ENCODE measurements around the gene OGDHL. TPM values are rescaled to one million over a fixed set of nuclear protein-coding genes. Genes with fewer than 3 reads are reported as not detected.

The OGDHL gene
- total RNA-seq, 1 experiment from 2014 or later: 2.4 TPM

DNA sequence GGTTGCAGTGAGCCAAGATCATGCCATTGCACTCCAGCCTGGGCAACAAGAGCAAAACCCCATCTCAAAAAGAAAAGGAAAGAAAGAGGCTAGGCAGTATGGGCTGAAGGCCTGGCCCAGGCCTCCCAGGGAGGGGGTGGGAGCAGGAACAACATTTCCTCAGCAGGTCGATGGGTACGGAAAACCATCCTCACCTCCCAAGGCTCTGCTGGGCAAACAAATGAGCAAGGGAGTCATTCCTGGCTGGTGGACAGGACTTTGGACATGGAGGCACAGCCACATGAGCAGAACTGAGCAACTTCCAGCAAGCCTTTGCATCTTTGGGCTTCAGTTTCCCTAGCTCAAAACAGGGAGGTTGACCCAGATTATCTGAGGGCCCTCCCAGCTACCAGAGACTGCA, 13.0 kb downstream of the OGDHL start:
- DNase-seq: no peak
- Histone ChIP-seq H3K27ac (no peak overlapping the region), H3K4me1 (no peaks in the 10 kb centered on the region), H3K27me3 (no peaks in the 10 kb centered on the region), H3K9me3 (replicated peaks) (no peaks in the 10 kb centered on the region), H3K4me3 (no peak overlapping the region), H3K36me3 (no peaks in the 10 kb centered on the region)

DNA sequence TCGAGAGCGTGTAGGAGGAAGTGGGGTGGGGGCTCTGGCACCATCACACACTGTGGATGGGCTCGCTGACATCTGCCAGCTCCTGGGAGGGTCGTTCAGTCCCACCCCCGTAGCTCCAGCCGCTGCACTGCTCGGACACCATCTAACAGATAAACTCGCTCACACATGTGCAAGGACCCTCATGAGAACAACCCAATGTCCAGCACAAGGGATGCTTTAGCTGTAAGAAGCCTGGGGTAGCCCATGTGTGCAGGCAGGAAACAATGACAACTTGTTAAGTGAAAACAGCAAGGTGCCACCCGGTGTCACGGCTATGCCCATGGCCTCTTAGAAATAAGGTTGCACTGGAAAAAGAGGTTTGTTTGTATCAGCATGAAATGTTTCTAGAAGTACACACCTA, 14.1 kb downstream of the OGDHL start:
- Histone ChIP-seq H3K27me3 (no peaks in the 10 kb centered on the region), H3K4me3 (no peak overlapping the region), H3K9me3 (replicated peaks) (no peaks in the 10 kb centered on the region), H3K27ac (no peak overlapping the region), H3K36me3 (no peaks in the 10 kb centered on the region), H3K4me1 (no peaks in the 10 kb centered on the region)
- no peak for DNase-seq

GRCh38 chr10:49747303-49747646, 14.8 kb downstream of the OGDHL start:
- H3K9me3 ChIP-seq (replicated peaks): no peaks in the 10 kb centered on the region

GRCh38 chr10:49746626-49747302, 15.4 kb downstream of the OGDHL start:
- no peaks in the 10 kb centered on the region for H3K4me1 ChIP-seq
- DNase-seq: no peak
- no peak overlapping the region for H3K4me3 ChIP-seq
- H3K9me3 ChIP-seq (replicated peaks): no peaks in the 10 kb centered on the region
- no peaks in the 10 kb centered on the region for H3K36me3 ChIP-seq
- H3K27me3 ChIP-seq: no peaks in the 10 kb centered on the region
- H3K27ac ChIP-seq: no peak overlapping the region

More at GRCh38 chr10:49747303-49747646, 14.8 kb downstream of the OGDHL start:
- H3K4me1 ChIP-seq: no peaks in the 10 kb centered on the region
- H3K4me3 ChIP-seq: no peak overlapping the region
- no peak overlapping the region for H3K27ac ChIP-seq
- H3K36me3 ChIP-seq: no peaks in the 10 kb centered on the region
- no peak for DNase-seq
- no peaks in the 10 kb centered on the region for H3K27me3 ChIP-seq

GRCh38 chr10:49745756-49746155, 16.4 kb downstream of the OGDHL start:
- Histone ChIP-seq H3K4me3 (no peak overlapping the region), H3K9me3 (replicated peaks) (no peaks in the 10 kb centered on the region), H3K27me3 (no peaks in the 10 kb centered on the region), H3K27ac (no peak overlapping the region), H3K4me1 (no peaks in the 10 kb centered on the region), H3K36me3 (no peaks in the 10 kb centered on the region)
- no peak for DNase-seq

DNA sequence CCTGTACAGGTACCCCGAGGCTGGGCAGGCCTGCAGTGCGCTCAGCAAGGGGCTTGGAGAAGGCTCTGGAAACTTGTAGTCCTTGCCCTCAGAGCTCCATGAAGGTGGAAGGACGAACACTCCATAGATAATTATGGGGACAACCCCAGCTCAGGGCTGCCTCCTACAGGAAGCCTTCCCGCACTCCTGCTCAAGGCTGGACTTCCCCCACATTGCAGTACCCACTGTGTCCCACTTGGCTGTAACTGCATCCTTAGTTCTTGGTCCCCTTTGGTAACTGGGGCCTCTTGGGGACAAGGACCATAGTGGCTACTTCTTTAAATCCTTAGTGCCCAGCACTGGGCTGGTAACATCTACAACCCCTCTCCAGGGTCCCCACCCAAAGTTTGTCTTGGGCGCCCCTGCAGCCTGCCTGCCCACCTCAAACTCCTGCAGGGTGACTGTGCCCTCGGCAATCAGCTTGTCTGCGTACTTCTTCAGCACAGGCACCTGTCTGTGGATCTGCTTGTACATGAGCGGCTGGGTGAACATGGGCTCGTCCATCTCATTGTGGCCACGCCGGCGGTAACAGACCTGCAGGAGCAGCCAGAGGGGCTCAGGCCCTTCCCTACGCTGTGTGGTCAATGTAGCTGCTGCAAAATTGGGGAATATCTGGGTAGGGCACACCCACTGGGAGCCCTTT, 17.1 kb downstream of the OGDHL start:
- Histone ChIP-seq H3K27me3 (no peaks in the 10 kb centered on the region), H3K4me3 (no peak overlapping the region), H3K9me3 (replicated peaks) (no peaks in the 10 kb centered on the region), H3K36me3 (no peaks in the 10 kb centered on the region), H3K4me1 (no peaks in the 10 kb centered on the region), H3K27ac (no peak overlapping the region)
- no peak for DNase-seq

GRCh38 chr10:49744091-49744685, 17.9 kb downstream of the OGDHL start:
- DNase-seq: no peak
- Histone ChIP-seq H3K27ac (no peak overlapping the region), H3K9me3 (replicated peaks) (no peaks in the 10 kb centered on the region), H3K36me3 (no peaks in the 10 kb centered on the region), H3K4me1 (no peaks in the 10 kb centered on the region), H3K27me3 (no peaks in the 10 kb centered on the region), H3K4me3 (no peak overlapping the region)

DNA sequence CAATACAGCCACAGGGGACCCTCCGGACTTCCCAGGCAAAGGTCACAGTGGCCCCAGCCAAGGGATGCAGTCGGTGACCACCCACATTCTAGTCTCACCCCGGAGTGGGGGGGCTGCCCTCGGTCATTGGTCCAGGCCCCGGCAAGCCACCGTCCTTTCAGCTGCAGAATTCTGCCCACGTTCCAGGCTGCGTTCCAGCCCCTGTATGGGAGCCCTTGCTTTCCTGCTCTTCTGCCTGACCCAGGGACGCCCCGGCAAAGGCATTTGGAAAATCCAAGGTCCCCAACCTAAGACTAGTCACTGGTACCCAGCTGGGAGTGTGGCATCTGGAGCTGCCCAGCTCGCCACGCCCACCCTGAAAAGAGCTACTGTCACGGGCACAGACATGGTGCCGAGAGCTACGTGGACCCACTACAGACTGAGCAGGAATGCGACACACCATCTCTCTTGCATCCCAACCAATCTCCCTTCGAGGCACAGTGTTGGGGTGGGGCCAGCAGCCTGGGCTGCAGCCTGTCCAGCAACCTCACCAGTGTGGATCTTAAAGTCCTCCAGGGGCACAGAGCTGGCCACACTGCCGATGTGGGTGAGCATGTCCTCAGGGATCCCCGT, 18.6 kb downstream of the OGDHL start:
- H3K4me1 ChIP-seq: no peaks in the 10 kb centered on the region
- no peak overlapping the region for H3K27ac ChIP-seq
- DNase-seq: no peak
- H3K36me3 ChIP-seq: no peaks in the 10 kb centered on the region
- H3K9me3 ChIP-seq (replicated peaks): no peaks in the 10 kb centered on the region
- no peaks in the 10 kb centered on the region for H3K27me3 ChIP-seq
- no peak overlapping the region for H3K4me3 ChIP-seq

DNA sequence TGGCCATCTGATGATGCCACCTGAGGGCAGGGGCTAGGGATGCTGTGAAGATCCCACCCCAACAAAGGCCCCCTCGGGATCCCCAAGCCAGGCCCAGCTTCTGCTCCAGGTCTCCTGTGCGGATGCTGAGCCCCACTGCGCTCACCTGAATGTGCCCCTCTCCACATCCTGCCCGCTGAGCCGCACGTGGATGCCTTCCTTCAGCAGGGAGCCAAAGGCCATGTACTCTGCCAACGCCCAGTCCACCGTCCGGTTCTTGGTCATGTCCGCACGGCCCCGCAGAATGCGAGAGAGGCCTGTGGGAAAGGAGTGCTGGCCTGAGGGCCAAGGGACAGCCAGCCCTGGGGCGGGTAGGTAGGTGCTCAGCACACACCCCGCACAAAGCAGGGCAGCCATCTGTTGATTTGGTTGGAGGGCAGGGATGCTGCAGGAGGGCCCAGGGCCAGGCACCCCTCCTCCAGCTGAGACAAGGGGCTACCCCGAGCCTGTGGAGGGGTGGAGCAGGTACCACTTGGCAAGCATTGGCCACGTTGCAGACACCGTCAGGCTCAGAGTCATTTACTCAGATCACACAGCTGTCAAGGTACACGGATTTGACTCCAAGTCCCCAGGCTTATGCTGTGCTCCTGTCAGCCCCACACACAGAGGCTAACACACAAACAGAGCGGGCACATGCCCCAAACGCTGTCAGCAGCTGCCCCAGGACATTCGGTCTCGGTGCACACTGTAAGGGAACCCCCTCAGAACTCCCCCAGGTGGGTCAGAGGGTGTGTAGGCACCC, 19.2 kb downstream of the OGDHL start:
- no peak for DNase-seq
- Histone ChIP-seq H3K9me3 (replicated peaks) (no peaks in the 10 kb centered on the region), H3K27me3 (no peaks in the 10 kb centered on the region), H3K36me3 (no peaks in the 10 kb centered on the region), H3K4me1 (no peaks in the 10 kb centered on the region), H3K4me3 (no peak overlapping the region), H3K27ac (no peak overlapping the region)

- Histone ChIP-seq H3K27me3 (no peaks in the 10 kb centered on the region), H3K27ac (no peak overlapping the region), H3K4me3 (no peak overlapping the region), H3K9me3 (replicated peaks) (no peaks in the 10 kb centered on the region), H3K4me1 (no peaks in the 10 kb centered on the region), H3K36me3 (no peaks in the 10 kb centered on the region)
- no peak for DNase-seq
These were observed 20.8 kb downstream of the OGDHL start for GRCh38 chr10:49741108-49741995.

- DNase-seq: no peak
- H3K4me1 ChIP-seq: no peaks in the 10 kb centered on the region
- no peaks in the 10 kb centered on the region for H3K27me3 ChIP-seq
- H3K36me3 ChIP-seq: no peaks in the 10 kb centered on the region
- no peak overlapping the region for H3K4me3 ChIP-seq
- no peak overlapping the region for H3K27ac ChIP-seq
- no peaks in the 10 kb centered on the region for H3K9me3 ChIP-seq (replicated peaks)
These were observed 21.6 kb downstream of the OGDHL start for GRCh38 chr10:49740346-49741107.

DNA sequence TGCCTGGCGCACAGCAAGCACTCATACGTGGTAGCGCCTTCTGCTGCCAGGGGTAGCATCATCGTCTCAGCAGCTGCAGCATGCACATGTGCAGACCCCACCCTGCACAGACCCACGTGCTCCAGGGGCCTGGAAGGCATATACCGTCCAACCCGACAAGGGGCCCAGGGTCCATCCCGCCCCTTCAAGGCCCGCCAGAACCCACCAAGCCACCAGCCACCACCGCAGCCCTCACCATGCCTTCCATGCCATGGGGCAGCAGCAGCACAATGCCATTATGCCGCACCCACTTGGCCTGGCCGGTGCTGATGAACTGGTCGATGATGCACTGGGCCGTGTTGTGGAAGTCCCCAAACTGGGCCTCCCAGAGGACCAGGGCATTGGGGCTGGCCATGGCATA, 22.7 kb downstream of the OGDHL start:
- Histone ChIP-seq H3K4me3 (no peak overlapping the region), H3K36me3 (no peaks in the 10 kb centered on the region), H3K4me1 (no peaks in the 10 kb centered on the region), H3K27ac (no peak overlapping the region), H3K27me3 (no peaks in the 10 kb centered on the region), H3K9me3 (replicated peaks) (no peaks in the 10 kb centered on the region)
- DNase-seq: no peak

- no peak for DNase-seq
- Histone ChIP-seq H3K4me1 (no peaks in the 10 kb centered on the region), H3K27me3 (no peaks in the 10 kb centered on the region), H3K36me3 (no peaks in the 10 kb centered on the region), H3K4me3 (no peak overlapping the region), H3K9me3 (replicated peaks) (no peaks in the 10 kb centered on the region), H3K27ac (no peak overlapping the region)
These were observed 23.3 kb downstream of the OGDHL start for GRCh38 chr10:49738616-49739360.

Data from SJCRH30 (cell line).